Activated CD8-positive, alpha-beta memory T cell treated with anti-CD3 and anti-CD28 coated beads for 48 hours (primary cell): ENCODE results near the gene CTSZ.
A peak's percentile ranks its signal among the peaks of the same experiment; 100 is the strongest.

Experiments used
- DNase-seq, 3 experiments: peaks; one replicate each; pipeline ENCODE4 v3.0.0-alpha.2; 2020; ENCODE audit warnings: low read depth in 2 of 3, low spot score in 2 of 3

CTSZ gene

DNA sequence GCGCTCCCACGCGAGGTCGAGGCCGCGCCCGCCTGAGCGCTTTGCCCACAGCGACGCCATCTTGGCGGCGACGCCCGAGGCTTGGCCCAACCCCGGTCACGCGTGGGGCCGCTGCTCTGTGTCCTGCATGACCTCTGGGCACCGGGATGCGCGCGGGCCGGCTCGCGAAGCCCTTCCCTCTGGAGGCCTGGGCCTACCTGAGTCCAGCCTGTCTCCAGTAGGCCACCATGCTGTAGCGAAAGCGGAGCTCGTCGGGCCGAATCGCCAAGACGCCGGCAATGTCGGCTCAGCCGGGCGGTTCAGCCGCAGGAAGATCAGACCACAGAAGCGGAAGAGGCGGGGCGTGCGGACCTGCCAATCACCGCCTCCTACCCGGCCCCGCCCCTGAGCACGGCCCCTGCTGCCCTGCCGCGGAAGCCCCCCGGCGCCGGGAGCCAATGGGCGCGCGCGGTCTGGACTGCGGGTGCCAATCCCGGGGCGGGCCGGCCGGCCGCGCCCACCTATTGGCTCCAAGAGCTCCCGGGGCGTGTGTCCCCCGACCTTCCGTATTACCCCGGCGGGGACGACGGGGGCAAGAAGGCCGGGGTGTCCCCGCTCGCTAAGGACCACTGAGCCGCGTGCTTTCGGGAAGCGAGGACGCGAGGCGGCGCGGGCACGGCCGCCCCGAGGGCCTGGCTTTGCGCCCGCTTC is 25.1 kb upstream of the CTSZ start, which contains the start of gene ATP5F1E:
ATP5F1E (minus strand) TSS at position 313 of the 690 bp plus-strand sequence; CDS start at position 229, 84 bp downstream.
- DNase-seq = peak; percentile 89 to 98 (median 92)

DNA sequence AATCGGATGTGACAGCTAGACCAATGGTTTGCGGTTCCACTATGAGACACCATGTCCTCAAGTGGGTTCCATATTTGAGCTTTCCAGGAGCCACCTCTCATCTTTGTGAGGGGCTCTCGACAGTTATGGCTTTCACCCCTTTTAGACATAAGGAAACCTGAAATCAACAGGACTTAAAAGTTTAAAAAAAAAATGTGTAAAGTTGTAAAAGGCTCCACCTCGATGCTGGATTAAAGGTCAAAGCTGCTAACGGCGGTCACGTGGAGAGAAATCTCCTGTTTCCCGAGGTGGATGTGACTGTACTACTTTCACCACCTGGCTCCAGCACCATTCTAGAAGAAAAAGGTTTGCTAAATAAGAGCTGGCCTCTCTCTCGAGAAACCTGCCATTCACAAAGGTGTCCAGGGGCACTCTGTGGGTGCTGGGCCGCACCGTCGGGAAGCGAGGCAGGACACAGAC is 24.5 kb upstream of the CTSZ start:
- no peak for DNase-seq

DNA sequence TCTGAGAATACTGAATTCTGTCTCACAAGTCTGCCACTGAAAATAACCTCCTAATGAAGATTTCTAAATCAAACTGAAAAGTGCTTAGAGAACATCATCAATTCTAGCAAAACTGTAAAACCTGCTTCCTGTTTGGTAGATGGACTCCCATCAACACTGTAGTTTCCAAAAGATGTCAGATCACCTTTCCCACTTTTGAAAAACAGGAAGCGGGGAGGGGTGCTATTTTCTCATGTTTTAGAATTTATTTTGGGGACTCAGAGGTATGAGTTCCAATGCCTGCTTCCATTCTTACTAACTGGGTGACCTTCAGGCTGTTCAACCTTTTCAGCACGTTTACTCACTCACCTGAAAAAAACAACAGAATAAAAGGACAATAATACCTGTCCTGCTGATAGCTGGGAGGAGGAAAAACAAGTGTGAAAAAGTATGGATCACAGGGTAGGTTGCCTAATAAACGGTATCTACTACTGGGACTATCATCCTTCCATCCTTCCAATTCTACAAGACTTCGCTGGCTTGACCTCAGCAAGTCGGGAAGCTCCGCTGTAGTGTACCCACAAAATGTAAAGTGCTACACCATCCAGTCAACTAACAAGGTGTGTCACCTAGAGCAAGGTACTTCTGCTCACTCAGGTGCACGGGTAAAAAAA is 24.0 kb upstream of the CTSZ start:
- DNase-seq = no peak

DNA sequence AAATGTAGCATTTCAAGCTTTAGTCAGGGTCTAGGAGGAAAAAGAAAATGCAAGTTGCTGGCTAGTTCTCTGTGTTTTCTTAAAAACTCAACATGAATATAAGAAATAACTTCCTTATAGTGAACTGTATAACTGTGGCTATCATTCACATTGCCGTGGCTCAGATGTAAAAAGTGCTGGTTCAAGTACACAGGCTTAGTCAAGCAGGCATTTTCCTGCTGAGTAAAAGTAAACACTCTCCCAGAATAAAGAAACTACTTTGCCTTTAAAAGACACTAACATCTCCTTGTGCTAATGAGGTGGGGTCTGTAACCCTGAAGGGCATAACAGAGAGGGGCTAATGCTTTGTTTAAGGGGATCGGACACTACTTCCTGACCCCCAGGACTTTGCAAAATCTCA is 21.8 kb upstream of the CTSZ start:
- no peak for DNase-seq

DNA sequence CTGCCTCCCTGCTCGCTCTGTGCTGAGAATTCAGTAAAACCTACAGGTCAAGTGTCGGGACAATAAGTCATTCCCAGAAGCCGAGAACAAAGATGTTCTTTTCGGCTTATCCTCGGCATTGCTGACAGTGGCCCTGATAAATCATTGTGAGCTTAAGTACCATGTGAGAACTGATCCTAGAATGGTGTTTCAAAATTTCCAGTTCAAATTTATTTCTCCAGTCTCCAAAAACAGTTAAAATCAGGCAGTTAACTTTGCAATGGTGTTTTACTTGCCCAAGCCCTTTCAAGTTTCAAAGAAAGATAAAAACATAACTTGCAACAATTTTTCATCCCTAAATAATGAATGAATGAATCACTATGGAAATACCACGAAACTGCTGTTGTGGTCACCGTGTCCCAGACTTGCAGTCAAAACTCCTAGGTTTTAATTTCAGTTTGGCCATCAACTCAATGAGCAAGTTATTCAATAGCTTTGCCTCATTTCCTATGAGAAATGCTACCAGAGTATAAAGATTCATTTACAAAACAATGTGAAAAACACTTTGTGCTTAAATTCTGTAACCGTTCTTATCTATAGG is 20.8 kb upstream of the CTSZ start:
- no peak for DNase-seq

DNA sequence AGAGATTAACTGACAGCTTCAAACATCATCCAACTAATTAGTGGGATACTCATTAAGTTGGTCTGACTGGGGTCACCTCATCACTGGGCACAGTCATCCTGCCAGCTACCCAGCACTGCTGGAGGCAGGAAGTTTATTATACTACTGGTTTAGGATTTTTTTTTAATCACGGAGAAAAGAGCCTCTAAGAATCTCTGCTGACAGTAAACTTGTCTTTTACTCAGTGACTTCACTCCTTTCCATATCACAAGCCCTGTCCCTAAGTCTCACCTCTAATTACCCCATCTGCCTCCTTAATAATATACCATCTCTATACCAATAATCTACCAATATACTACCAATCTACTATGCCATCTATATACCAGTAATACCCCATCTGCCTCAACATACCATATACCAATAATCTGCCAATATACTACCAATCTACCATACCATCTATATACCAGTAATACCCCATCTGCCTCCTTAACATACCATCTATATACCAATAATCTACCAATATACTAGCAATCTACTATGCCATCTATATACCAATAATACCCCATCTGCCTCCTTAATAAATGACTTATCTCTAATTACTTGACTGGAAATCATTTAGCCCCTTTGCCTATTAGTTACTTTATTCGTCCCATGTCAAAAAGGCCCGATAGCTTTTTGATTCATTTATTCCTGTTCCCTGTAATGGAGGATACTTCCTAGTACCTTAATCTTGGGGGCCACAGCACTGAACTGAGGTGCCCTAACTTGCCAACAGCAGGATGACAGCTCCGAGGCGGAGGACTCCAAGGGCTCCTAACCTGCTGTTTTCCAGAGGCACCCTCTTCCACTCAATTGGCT is 20.1 kb upstream of the CTSZ start:
- DNase-seq = no peak

DNA sequence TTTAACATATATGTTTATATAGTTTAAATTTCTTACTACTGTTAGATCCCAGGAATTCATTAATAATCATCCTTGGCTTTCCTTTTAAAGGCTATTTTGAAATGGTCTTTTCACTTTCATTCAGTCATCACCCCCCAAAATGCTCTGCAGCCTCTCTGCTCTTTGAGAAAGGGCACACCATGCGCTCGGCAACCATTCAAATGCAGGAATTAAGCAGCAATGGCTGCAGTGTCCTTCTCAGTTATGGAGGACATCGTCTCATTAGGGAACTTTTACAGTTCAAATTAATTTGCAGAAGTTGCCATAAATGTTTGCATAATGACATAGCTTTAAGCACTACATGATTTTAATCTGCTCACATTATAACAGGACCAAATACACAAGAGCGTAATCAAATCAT is 18.5 kb upstream of the CTSZ start:
- no peak for DNase-seq

DNA sequence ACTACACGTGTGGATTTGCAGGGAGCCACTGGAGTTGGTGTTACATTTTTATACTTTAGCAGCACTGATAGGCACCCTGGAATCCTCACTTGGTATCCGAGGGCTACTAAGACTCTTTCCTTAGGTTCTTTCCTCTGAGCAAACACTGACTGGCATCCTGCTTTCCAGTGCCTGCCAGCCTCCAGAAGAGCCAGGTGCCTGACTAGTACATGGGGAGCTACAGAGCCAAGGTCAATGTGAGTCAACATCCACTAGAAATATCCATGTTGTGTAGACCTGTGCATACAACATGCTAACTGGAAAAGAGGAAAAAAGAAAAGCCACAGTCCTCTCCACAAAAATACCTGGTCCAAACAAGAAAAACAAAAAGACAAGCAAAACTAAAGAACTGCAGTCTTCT is 18.0 kb upstream of the CTSZ start:
- no peak for DNase-seq

DNA sequence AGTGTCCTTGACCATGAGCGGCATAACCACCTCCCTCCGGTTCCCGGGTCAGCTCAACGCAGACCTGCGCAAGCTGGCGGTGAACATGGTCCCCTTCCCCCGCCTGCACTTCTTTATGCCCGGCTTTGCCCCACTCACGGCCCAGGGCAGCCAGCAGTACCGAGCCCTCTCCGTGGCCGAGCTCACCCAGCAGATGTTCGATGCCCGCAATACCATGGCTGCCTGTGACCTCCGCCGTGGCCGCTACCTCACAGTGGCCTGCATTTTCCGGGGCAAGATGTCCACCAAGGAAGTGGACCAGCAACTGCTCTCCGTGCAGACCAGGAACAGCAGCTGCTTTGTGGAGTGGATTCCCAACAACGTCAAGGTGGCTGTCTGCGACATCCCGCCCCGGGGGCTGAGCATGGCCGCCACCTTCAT is 17.1 kb upstream of the CTSZ start:
- no peak for DNase-seq

DNA sequence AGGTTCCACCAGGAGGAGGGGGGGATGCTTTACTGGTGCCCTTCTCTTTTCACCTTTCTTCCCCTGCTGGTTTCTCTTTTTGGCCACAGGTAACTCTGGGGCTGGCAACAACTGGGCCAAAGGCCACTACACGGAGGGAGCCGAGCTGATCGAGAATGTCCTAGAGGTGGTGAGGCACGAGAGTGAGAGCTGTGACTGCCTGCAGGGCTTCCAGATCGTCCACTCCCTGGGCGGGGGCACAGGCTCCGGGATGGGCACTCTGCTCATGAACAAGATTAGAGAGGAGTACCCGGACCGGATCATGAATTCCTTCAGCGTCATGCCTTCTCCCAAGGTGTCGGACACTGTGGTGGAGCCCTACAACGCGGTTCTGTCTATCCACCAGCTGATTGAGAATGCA is 16.6 kb upstream of the CTSZ start:
- DNase-seq = no peak

DNA sequence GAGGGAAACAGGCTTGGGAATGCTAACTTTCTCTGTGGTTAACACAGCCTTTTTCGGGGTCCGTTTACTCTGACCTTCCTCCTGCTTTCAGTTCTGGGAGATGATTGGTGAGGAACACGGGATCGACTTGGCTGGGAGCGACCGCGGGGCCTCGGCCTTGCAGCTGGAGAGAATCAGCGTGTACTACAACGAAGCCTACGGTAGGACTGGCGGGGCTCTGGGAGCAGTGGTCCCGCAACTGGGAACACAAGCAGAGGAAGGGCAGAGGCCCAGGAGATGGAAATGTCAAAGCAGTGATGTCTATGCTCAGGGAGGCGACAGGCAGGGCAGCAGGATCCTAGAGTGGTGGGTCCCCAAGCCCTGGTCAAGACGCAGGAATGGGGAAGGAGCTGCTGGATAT is 15.7 kb upstream of the CTSZ start:
- no peak for DNase-seq

DNA sequence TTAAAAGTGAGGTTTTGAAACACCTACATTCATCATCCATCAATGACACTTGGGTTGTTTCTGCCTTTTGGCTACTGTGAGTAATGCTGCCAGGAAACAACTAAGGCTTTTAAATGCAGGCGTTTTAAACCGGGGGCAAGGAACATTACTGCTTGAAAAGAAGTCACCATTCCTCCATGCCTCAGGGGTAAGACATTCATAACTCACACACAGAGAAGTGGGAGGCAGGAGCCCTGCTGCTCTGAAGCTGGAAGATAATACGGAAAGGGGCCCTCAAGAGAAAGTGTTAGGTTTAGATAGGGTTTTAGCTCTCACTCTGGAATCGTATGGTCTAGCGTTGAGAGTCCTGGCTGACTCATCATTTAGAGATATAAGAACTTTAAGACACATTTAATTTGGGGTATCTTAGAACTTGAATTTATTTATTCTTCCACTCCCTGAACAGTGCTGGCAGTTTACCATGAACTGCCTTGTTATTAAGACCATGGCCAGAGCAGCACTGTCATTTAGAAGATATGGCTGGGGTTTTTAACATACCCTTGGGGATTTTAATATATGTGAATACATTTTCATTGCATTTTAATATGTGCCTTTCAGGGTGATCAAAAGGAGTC is 14.0 kb upstream of the CTSZ start:
- DNase-seq = no peak

DNA sequence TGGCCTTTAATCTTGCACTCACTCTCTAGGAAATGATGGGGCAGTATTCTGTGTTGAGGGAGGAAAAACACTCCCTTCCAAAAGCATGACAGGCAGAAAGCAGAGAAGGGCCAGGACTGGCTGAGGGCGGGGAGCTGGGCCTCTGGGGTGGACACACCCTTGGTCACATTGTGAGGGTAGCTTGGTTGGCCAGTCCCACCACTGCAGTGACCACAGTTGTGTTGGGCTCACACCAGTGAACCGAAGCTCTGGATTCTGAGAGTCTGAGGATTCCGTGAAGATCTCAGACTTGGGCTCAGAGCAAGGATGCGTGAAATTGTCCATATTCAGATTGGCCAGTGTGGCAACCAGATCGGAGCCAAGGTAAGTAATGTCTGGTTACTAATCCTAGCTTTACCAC is 12.2 kb upstream of the CTSZ start, which contains the start of gene TUBB1:
TUBB1 (plus strand) TSS at position 213 of the 400 bp plus-strand sequence; CDS start at position 307, 94 bp downstream.
- no peak for DNase-seq

DNA sequence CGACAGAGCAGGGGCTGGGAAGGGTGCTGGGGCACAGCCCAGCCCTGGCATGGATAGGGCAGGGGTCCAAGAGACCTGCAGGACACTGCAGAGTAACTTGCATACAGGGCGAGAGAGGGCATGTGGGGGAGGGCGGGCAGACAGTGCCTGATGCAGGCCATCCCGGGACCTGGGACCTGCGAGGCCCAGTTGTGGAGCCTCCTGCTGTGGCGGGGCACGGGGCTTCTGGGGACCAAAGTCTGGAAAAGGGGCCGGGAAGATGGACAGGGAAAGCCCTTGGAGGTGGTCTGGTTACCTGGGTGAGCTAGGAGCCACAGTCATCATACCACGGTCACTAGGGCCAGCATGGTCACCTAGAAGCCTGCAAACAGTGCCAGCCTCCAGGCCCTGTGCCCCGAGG is 11.8 kb upstream of the CTSZ start:
- no peak for DNase-seq

DNA sequence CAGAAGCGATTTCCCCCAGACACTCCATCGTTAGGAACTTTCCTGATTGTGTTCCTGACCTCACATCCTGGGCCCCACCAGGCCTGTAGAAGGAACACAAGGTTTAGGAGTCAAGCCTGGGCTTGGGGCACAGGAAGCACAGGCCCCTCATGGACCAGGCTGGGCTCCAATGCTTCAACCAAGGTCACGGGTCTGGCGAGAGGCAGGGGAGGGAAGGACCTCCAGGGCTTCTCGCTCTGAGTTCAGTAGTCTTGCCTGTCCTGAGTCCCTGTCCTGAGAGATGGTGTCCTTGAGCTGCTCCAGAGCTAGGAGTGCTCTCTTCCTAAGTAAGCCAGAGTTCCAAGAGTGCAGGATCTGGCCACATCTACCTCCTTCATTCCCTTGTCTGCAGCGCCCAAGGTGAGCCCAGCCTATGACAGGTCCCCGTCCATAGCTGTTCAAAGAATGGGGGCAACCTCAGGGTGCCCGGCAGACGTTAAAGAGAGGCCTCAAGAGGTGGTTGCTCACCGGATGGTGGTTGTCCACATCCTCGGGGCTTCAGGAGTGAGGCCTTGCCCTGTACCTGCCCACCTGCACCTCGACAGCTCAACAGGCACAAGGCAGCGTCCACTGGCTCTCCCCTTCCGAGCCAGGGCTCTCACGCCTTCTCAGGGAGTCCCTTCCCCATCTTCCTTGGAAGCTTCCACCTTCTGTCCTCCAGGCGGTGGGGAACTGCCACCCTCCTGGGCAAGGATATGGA is 10.6 kb upstream of the CTSZ start:
- DNase-seq = no peak

DNA sequence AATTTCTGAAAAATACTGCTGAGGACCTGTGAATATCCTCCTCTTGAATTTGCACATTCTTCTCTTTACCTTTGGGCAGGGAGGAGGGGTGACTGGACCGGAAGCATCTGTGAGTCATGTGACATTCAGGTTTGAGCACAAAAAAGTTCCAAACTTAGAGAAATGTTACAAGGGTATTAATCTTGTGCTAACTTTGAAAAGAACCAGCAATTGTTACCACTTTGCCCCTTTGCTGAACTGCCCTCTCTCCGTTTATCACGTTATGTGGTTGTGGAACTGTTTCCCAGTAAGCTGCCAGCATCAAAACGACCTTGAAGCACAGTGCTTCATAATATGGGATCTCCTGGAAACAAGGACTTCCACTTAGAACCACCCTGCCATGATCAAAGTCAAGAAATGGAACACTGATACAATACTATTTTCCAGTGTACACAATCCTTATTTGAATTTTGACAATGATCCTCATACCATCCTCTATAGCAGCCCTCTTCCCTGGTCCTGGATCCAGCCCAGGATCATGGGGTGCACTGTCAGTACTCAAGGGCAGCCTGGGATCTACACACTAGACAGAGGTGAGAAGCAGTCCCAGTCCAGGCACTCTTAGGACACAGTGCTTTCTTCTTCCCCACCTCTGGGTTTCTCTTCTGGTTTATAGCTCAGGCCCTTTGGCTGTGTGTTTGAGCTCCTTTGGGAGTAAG is 9.9 kb upstream of the CTSZ start:
- DNase-seq = no peak

DNA sequence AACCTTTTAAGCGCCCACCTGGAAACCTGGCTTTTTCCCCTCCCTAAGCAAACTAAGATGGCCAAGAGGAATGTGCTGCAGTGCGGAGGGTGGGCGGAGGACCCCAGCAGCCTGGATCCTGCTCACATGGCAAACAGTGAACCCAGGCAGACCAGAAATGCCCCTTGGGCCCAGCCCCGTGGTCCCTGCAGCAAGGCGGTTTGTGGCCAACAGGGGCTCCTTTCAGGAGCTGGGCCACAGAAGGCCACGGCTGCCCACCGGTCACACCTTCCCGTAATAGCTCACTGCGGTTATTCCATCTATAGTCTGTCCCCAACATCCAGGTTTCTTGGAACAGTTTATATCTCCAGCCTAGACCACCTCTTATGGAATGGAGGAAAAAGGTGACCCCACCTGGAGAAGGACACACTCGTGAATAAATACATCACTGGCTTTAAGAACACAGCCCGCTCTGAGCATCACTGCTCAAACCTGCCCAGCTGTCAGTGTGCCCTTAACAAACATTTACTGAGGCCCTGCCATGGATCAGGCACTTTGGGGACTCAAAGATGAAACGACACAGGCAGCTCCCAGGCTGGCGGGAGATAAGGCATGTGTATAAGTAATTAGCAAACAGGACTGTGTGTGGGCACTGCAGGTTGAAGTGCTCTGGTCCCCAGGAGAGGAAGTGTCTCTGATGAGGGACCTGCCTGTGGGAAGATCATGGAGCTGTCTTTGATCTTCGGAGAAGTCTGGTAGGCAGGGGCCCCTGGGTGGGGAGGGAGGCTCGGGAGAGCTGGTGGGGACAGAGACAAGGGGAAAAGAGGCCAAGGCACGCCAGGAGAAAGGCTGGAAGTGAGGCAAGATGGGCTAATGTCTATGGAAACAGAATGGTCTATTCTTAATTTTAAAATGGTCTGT is 9.0 kb upstream of the CTSZ start:
- DNase-seq = no peak

DNA sequence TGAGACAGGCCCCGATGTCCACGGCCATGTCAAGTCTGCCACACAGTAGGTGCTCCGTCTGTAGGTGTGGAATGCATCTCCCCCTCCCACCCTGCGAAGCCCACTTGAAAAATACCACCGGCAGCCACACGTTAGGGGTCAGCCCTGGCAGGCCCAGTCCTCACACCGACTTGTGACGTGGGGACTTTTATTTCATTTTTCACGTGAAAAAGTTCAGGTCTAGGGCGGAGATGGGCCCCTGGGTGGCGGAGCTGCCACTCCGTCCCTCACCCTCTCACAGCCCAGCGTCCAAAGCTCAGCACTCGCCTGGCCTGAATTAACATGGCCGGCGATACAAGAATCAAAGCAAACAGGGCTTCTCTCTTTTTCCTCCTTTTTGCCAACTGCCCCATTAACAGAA is 8.4 kb upstream of the CTSZ start:
- no peak for DNase-seq
